Glutamatergic neuron (in vitro differentiated cells): ENCODE measurements around the gene ATP5PO. TPM values are rescaled to one million over a fixed set of nuclear protein-coding genes. Genes with fewer than 3 reads are reported as not detected.

ENCODE experiments used
- DNase-seq: peaks from one replicate; pipeline ENCODE4 v3.0.0; 2022
- H3K27ac Mint-ChIP-seq: one replicate; pipeline ENCODE4 v1.8.0; 2020; ENCODE audit warnings: mild to moderate bottlenecking, mixed read lengths, inconsistent platforms; ENCODE audit not compliant: unreplicated experiment
- H3K27me3 Mint-ChIP-seq: one replicate; pipeline ENCODE4 v1.8.0; 2020; ENCODE audit warnings: mild to moderate bottlenecking, moderate library complexity, mixed read lengths, inconsistent platforms; ENCODE audit not compliant: unreplicated experiment
- H3K36me3 Mint-ChIP-seq: one replicate; pipeline ENCODE4 v1.8.0; 2020; ENCODE audit warnings: mild to moderate bottlenecking, mixed read lengths, inconsistent platforms; ENCODE audit not compliant: unreplicated experiment
- H3K4me1 Mint-ChIP-seq: one replicate; pipeline ENCODE4 v1.8.0; 2020; ENCODE audit warnings: mild to moderate bottlenecking, low read depth, mixed read lengths, inconsistent platforms; ENCODE audit not compliant: unreplicated experiment
- H3K4me3 Mint-ChIP-seq: one replicate; pipeline ENCODE4 v1.8.0; 2020; ENCODE audit warnings: mild to moderate bottlenecking, mixed read lengths, inconsistent platforms; ENCODE audit not compliant: unreplicated experiment
- H3K9me3 Mint-ChIP-seq: one replicate; pipeline ENCODE4 v1.8.0; 2020; ENCODE audit warnings: mild to moderate bottlenecking, moderate library complexity, mixed read lengths, inconsistent platforms; ENCODE audit not compliant: unreplicated experiment
- CTCF ChIP-seq: fragments of 200-600 bp; sonication (generic); IDR thresholded peaks from one replicate; pipeline ENCODE4 v1.5.0; 2021; ENCODE audit not compliant: partially characterized antibody, unreplicated experiment
- total RNA-seq: library from RNA; stranded (reverse); fragmentation: NEBNext Ultra II Directional; extraction: Animal tissue kit (Norgen Biotek cat#: 25700); gene quantifications from one replicate; pipeline ENCODE4 v1.2.1, GENCODE V29; 2021; ENCODE audit not compliant: unreplicated experiment

Gene ATP5PO
- total RNA-seq, 1 donor from 2014 or later = 236 TPM

GRCh38 chr21:33894736-33895288, 20.8 kb downstream of the ATP5PO start:
- Mint-ChIP-seq H3K4me1 (peaks cover 24% of the 10 kb centered on the region), H3K27ac (peak overlapping the region; percentile 31), H3K27me3 (peaks cover 5% of the 10 kb centered on the region), H3K36me3 (no peaks in the 10 kb centered on the region), H3K9me3 (peaks cover 6% of the 10 kb centered on the region), H3K4me3 (peak overlapping the region; percentile 55)
- peak; percentile 23 for TF ChIP-seq CTCF
- DNase-seq = peak; percentile 87

GRCh38 chr21:33893917-33894316, 21.7 kb downstream of the ATP5PO start:
- Mint-ChIP-seq H3K27me3 (peaks cover 5% of the 10 kb centered on the region), H3K36me3 (no peaks in the 10 kb centered on the region), H3K9me3 (peaks cover 6% of the 10 kb centered on the region), H3K27ac (no peak overlapping the region), H3K4me3 (no peak overlapping the region), H3K4me1 (peaks cover 24% of the 10 kb centered on the region)
- no peak for TF ChIP-seq CTCF
- no peak for DNase-seq

GRCh38 chr21:33892853-33893252, 22.8 kb downstream of the ATP5PO start:
- Mint-ChIP-seq H3K4me3 (no peak overlapping the region), H3K27ac (no peak overlapping the region), H3K4me1 (peaks cover 24% of the 10 kb centered on the region), H3K36me3 (peaks cover 3% of the 10 kb centered on the region), H3K9me3 (peaks cover 6% of the 10 kb centered on the region), H3K27me3 (peaks cover 5% of the 10 kb centered on the region)
- peak; percentile 24 for DNase-seq
- TF ChIP-seq CTCF = no peak

GRCh38 chr21:33890187-33890586, 25.4 kb downstream of the ATP5PO start:
- TF ChIP-seq CTCF = no peak
- H3K4me3 Mint-ChIP-seq = no peak overlapping the region
- no peak overlapping the region for H3K27ac Mint-ChIP-seq
- H3K9me3 Mint-ChIP-seq = peaks cover 3% of the 10 kb centered on the region
- peaks cover 4% of the 10 kb centered on the region for H3K36me3 Mint-ChIP-seq
- peaks cover 14% of the 10 kb centered on the region for H3K4me1 Mint-ChIP-seq
- peaks cover 3% of the 10 kb centered on the region for H3K27me3 Mint-ChIP-seq
- DNase-seq = no peak

- Mint-ChIP-seq H3K36me3 (peaks cover 4% of the 10 kb centered on the region), H3K4me3 (no peak overlapping the region), H3K4me1 (peaks cover 10% of the 10 kb centered on the region), H3K9me3 (peaks cover 2% of the 10 kb centered on the region), H3K27me3 (peaks cover 4% of the 10 kb centered on the region), H3K27ac (no peak overlapping the region)
- no peak for DNase-seq
- TF ChIP-seq CTCF = no peak
These were observed 29.3 kb downstream of the ATP5PO start for GRCh38 chr21:33886321-33886720.
